ENCODE results near the gene PTDSS2. TPM values are rescaled to one million over a fixed set of nuclear protein-coding genes. Genes with fewer than 3 reads are reported as not detected.
"Not testable (repeated sequence)": the region's sequence is repeated elsewhere in the genome, so short reads cannot be mapped to it uniquely, and the experiment has no call there.

The PTDSS2 gene
- total RNA-seq, 1 experiment from 2014 or later, result 29.7 TPM

DNA sequence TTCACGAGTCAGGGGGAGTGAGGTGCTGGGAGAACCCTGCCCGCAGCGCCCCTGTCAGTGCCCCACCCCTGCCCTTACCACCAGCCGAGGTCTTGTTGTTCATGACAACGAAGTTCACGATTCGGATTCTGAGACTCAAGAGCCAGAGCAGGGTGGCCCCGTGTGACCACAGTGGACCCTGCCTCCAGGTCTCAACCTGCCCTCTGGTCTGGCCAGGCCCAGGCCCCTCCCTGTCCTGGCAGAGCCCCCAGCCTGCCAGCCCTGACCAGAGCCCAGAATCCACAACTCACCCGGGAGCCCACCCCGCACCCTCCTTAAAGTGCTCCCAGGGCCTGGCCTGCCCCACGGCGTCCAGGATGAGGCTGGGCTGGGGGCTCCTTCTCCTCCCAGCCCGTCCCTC is 18.2 kb upstream of the PTDSS2 start:
- DNase-seq (ENCODE audit: low read depth), result no peak

DNA sequence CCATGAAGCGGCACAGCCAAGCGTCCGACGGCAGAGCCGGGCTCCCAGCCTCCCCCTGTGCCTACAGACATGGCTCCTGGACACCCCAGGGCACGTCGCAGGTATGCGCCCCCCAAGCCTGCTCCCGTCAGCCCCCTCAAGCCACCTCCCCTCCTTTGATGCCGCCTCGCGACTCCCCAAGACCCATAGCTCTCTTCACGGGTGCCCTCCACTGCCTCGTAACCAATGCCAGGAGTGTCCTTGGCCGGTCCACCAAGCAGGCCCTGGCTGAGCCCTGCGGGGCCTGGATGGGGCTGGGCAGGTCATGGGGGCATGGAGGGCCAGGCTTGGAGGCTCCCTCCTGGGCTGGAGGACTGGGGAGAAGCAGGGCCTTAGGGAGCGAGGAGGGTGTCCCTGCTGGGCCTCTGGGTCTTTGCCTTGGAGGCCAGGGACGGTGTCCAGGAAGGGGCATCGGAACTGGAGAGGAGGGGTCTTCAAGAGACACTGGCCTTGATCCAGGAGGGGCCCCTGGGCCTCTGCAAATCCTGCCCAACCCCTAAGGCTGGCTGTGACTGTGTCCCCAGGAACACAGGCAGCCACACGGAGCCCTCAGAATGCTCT is 17.5 kb upstream of the PTDSS2 start:
- no peak for DNase-seq (ENCODE audit: low read depth)

DNA sequence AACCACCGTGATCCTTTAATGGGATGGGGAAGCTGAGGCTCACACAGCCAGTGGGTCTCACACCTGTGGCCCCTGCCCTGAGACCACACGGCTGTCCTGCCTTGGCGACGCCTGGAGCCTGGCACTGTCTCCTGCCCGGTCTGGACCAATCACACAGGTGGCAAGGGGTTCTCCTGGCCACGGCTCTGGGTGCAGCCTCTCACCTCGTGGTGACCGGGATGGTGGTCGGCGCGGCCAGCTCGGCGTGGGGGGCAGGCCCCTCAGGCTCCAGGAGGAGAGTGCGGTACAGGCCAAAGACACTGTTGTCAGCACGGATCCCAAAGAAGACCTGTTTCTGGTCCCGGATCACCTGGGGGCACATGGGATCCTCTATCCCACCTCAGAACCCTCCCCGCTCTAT is 17.0 kb upstream of the PTDSS2 start:
- no peak for DNase-seq (ENCODE audit: low read depth)

DNA sequence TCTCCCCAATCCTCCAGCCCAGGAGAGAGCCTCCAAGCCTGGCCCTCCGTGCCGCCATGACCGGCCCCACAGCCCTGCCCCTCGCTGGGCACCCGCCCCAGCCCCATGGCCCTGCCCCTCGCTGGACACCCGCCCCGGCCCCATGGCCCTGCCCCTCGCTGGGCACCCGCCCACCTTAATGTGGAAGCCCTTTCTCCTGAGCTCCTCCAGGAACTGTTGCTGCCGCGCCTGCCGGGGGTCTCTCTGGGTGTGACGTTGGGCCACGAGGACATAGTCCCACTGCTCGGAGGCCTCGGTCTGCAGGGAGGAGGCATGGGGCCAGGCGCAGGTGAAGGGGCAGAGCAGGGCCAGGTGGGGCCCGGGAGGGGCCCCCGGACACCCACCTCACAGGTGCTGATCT is 16.4 kb upstream of the PTDSS2 start:
- DNase-seq (ENCODE audit: low read depth), result no peak

DNA sequence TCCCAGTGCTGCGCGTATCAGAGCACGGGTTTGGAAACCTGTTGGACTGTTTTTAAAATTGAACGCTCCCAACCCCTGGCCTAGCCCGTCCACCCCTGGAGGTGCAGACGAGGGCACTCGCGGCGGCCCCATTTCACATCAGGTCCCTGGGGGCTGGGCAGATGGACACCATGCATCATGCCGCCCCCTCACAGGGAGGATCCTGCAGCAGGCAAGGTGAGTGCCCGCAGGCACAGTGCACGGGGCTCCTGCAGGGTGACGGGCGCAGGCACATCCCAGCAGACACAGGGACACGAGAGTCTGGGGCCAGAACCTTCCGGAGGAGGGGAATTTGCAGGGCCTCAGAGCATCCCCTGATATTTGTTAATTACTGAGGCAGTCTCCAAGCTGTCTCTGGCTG is 15.6 kb upstream of the PTDSS2 start:
- DNase-seq (ENCODE audit: low read depth), result no peak

DNA sequence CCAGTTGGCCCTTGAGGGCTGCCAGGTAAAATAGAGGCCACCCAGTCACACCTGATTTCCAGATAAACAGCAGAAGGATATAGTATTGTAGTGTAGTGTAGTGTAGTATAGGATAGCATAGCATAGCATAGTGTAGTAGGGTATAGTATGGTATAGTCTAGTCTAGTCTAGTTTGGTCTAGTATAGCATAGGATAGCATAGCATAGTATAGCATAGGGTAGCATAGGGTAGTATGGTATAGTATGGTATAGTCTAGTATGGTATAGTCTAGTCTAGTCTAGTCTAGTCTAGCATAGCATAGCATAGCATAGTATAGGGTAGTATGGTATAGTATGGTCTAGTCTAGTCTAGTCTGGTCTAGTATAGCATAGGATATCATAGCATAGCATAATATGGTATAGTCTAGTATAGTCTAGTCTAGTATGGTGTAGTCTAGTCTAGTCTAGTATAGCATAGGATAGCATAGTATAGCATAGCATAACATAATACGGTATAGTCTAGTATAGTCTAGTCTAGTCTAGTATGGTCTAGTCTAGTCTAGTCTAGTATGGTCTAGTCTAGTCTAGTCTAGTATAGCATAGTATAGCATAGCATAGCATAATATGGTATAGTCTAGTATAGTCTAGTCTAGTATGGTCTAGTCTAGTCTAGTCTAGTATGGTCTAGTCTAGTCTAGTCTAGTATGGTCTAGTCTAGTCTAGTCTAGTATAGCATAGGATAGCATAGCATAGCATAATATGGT is 14.9 kb upstream of the PTDSS2 start:
- DNase-seq (ENCODE audit: low read depth), result not testable (repeated sequence)

DNA sequence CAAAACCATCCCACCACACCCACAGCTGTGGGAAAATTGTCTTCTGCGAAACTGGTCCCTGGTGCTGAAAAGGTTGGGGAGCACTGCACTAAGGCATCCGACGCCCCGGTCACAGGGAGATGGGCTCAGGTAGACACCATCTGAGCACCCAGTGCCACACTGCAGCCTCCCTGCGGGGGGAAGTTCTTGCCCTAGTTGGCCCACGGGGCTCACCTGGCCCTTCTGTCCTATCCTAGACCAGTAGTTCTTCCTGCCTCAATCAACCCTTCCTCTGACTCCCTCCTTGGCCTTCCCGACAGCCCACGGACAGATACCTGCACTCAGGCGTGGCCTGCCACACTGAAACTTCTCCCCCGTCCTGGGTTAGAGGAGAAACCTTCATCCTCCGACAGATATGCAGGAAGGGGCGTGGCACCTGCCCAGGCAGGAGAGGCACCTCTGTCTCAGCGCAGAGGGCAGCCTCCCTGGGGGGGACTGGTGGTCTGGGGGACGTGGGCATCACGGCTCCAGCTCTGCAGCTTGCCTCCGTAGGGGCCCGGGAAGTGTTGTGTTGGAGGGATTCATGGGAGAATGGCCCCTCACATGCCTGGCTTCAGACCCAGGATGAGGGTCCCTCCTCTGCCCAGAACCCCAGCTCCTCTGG is 12.7 kb upstream of the PTDSS2 start:
- DNase-seq (ENCODE audit: low read depth), result no peak

DNA sequence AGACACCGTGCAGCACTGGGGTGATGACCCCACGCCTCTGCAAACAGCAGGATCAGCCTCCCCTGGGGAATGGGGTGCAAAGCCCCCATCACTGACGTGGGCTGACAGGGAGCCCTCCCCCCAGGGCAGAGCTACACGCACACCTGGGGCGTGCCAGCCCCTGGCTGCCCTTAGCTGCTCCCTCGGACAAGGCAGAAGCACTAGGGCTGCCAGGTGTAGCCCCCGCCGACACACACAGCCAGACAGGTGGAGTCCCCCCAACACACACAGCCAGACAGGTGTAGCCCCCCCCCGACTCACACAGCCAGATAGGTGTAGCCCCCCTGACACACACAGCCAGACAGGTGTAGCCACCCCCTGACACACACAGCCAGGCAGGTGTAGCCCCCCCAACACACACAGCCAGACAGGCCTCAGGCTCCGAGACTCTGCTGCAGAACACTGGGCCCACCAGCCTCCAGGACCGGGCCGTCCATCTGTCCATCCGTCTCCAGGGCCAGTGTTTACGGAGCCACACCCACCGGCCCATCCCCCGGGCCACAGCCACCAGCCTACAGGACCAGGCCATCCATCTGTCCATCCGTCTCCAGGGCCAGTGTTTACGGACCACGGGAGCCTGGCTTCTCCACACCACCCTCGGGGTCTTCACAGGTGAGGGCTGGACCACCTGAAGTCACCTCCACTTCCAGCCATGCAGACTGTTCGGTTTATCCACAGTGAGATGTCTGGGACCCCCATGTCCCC is 11.8 kb upstream of the PTDSS2 start:
- DNase-seq (ENCODE audit: low read depth), result no peak

DNA sequence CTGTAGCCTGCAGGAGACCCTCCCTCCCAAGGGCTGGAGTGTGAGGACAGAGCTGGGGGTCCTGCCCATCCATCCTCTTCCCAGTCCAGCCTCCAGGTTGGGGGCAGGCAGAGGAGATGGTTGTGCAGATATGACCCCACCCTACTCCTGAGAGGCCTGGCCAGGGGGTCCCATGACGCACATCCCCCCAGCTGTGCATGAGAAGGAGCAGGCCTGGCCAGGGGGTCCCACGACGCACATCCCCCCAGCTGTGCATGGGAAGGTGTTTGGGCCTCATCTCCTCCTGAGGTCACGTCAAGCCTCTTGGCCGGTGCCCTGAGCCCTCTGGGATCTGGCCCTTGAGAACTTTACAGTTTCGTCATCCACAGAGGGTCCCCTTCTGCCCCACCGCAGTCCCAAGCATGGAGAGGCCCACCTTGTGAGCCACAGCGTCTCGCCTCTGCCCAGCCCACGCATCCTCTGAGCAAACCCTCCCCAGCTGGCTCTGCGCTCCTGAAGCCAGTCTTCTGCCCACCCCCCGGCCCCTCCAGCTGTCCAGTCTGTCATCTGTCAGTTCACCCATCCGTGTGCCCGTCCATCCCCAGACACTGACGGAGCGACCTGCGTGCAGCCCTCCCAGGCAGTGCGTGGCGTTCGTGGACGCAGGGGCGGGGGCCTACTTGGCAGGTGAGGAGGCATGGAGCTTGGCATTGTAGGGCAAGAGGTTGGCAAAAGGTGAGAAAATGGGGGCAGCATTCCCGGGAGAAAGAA is 10.6 kb upstream of the PTDSS2 start:
- DNase-seq (ENCODE audit: low read depth), result no peak

DNA sequence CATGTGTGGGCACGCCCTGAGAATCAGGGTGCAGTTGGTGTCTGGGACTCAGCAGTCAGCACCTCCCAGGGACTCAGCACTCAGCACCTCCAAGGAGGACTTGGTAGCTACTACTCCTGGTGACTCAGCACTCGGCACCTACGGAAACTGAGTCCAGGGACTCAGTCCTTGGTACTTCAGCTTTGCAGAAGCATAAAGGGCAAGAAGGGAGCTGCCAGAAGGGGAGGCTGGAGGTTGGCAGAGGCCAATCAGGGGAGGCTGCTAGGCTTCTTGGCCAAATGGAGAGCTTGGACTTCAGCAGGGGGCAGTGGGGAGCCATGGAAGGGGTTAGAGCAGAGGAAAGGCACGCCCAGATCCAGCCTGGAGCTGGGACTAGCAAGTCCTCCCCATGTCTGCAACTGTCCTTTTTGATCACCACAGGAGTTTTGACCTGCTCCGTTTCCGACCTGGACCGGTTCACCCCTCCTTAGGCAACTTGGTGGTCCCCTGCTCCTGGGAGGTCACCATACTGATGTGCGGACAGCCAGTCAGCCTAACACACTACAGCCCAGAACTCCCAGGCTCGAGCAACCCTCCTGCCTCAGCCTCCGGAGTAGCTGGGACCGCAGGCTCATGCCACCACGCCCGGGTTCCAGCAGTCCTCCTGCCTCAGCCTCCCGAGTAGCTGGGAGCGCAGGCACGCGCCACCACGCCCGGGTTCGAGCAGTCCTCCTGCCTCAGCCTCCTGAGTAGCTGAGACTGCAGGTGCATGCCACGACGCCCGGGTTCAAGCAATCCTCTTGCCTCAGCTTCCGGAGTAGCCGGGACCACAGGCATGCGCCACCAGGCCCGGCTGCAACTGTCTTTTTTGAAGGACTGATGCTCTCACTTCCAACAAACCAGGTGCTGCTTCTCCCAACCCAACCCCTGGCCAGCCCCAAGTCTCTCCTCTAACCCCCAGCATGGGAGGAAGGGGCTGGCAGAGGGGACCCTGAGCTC is 9.7 kb upstream of the PTDSS2 start:
- DNase-seq (ENCODE audit: low read depth), result peak; percentile 33

DNA sequence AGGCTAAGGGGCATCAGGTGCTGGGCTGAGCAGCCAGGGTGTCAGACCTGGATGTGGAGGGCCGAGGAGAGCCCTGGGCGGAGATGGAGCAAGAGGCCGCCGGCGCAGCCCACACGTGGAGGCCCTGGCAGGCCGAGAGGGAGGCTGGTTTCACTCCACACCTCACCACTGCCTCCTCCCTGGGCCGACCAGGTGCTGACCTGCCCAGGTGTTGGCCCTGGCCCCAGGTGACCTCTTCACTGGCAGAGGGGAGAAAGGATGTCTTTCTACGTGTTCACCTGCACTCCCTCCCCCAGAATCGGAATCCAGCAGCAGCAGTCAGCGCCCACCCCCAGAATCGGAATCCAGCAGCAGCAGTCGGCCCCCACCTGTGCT is 9.0 kb upstream of the PTDSS2 start:
- no peak for DNase-seq (ENCODE audit: low read depth)

DNA sequence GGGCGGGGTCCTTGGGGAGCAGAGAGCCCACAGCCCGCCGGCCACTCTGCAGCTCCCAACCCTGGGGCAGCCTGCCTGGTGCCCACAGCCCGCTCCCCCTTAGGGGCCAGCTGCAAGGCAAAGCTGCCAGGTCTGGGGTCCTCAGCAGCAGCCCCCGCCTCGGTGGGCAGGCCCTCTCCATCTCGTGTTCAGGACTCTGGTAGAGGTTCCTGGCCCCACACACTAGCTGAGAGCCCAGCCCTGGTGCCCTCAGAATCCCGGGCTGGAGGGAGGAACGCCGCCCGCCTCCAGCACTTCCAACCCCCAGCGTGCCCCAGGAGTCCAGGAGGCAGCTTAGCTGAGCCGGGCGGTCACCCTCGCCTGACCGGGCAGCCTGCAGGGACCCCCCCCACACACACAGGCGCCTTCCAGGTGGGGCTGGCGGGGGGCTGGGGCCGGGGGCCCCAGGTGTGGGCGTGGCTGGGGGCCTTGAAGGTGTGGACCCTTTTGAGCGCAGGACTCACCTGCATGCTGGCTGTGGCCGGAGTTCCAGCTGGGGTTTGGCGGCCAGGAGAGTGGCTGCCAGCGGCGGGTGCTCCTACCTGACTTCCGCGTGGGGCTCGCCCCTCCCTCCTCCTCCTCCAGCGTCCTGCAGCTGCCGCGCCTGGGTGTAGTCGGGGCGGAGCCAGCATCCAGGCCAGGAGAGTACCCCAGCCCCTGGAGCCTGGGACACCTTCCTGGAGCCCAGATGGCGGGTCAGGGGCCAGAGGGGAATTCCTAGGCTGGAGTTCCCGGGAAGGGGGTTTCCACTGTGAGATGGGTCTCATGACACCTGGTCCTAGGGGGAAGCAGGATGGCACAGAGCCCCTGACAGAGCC is 8.4 kb upstream of the PTDSS2 start, which contains the start of gene ANO9:
TSS of gene ANO9 (minus strand) at position 594 of the 857 bp plus-strand sequence. CDS start at position 509, 85 bp downstream.
- no peak for DNase-seq (ENCODE audit: low read depth)

DNA sequence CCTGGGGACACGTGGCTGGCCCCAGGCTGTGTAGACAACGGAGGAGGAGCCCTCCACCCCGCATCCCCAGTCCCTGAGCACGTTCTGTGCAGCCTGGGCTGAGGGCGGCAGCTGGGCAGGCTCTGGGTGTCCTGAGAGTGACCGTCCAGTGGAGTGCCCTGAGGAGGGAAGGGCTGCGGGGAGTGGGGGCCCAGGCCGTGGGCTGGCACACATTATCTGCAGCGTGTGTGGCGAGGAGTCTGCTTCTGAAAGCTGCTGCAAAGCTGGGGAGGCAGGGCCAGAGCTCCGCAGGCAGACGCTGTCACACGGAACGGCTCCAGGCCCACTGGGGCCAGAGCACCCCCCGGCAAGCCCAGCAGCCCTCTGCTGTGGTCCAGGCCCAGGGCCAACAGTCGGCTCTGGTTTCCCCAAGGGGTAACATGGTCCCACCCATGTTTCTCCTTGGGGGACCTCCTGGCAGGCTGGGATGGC is 7.4 kb upstream of the PTDSS2 start:
- DNase-seq (ENCODE audit: low read depth), result no peak

DNA sequence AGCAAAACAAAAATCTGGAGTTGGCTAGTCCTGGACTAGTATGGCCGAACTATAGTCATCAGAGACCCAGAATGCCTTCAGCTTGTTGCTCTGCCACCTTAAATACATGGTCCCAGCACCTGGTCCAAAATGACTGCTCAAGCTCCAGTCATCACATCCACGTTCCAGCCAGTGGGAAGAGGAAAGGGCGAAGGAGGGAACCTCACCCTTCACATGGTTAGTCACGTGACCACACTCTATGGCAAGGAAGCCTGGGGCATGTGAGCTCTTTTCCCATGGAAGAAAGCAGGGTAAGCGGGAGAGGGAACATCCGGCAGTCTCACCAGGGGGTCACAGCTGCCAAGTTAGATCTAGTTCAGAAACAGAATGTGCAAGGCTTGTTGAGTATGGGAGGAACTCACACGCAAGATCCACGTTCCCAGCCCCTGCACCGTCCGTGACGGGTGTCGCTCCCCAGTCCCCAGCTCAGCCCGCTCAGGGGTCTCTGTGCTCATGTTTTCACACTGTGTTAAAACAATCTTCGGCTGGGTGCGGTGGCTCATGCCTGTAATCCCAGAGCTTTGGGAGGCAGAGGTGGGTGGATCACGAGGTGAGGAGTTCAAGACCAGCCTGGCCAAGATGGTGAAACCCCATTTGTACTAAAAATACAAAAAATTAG is 6.4 kb upstream of the PTDSS2 start:
- DNase-seq (ENCODE audit: low read depth), result peak; percentile 76

DNA sequence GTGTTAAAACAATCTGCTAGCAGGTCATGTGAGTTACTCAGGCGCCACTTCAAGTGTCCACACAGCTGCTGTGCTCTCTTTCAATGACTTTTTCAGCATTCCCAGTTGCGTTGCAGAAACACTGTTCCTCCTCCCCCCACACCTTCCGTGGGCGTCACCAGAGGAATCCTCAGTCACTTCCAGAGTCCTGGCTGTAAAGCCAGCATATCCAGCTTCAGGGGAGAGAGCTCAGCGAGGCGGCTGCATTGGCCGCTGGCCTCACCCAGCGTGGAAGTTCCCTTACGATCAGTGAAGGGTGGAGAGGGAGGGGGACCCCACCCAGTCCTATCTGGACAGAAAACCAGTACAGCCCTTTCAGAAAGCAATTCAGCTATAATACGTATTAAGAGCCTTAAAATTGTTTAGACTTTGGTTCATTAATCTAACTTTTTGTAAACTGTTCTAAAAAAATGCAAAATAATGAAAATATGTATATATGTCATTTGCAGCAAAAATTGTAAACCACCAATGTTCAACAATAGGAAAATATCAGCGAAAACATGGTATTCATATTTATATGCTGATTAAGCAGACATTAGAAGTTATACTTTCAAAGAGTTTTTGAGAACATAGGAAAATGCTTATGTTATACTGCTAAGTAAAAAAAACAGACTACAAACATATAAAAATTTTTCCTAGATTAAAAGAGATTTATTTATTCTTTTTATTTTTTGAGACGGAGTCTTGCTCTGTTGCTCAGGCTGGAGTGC is 5.5 kb upstream of the PTDSS2 start:
- no peak for DNase-seq (ENCODE audit: low read depth)

DNA sequence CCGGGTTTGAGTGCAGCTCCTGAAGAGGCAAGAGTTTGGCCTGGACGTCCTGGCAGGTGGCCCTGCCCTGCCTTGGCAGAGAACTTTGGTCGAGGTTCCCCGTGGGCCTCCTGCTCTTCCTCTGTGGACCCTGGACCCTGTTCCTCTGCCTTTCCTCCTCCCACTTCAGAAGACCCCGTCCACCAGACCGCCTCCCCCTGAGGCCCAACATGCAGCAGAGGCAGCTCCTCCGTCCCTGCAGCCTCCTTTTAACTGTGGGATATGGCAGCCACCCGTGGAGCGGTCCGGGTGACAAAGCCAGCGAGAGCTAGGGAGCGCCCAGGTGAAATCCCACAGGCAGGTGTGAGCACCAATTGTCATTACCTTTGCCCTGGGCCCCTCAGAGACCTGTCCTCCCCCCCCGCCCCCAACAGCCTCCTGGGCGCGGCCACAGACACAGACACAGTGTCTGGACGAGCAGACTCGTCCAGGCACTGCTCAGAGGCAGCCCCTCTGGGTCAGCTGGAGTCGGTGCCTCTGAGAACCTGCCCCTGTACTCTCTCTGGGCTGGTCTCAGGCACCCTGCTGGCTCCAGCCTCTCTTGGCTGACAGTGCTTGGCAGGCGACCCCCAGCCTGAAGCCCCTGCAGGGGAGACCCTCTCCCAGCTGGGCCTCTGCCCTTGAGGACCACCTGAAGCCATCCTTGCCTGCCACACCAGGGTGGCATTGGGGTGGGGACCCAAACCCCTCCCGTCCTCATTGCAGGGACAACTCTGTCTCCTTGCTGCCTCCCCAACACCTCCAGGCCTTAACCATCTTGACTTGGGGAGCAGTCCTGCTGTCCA is 4.1 kb upstream of the PTDSS2 start:
- no peak for DNase-seq (ENCODE audit: low read depth)

DNA sequence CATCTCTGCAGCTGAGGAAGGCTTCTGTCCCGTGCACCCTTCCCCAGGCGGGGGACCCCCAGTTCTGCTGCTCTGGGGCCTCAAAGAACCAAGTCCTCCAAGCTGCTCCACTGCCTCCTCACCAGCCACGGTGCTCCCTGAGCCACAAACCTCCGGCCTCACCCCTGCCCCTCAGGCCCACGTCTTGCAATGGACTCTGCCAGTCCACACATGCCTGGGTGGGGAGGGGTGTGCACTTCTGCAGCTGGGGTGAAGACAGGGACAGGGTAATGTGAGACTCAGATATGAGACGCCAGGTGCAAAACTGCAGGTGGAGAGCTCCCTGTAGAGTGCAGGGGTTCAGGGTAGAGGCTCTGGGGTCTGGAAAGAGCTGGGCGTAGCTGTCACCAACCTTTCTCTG is 3.2 kb upstream of the PTDSS2 start:
- DNase-seq (ENCODE audit: low read depth), result no peak
